Urothelium cell line (cell line): ENCODE measurements around the gene EPB41.

Experiments used
- DNase-seq: peaks from one replicate; pipeline ENCODE4 v3.0.0; 2011; ENCODE audit warnings: low spot score, mixed read lengths
- FAIRE-seq: peaks from 2 replicates; lab custom pipeline; 2011; peaks lifted over from hg19 to GRCh38; lab: Jason Lieb, UNC

The EPB41 gene

GRCh38 chr1:29162025-29162424, 247.7 kb downstream of the EPB41 start:
- FAIRE-seq (no peak), DNase-seq (no peak)

GRCh38 chr1:29162476-29163138, 248.2 kb downstream of the EPB41 start:
- FAIRE-seq = no peak

GRCh38 chr1:29164588-29164987, 250.2 kb downstream of the EPB41 start:
- DNase-seq = no peak
- no peak for FAIRE-seq

More at GRCh38 chr1:29162476-29163138, 248.2 kb downstream of the EPB41 start:
- DNase-seq = no peak

- FAIRE-seq = no peak
These were observed 252.0 kb downstream of the EPB41 start for GRCh38 chr1:29166291-29166878.

GRCh38 chr1:29167904-29168303, 253.5 kb downstream of the EPB41 start:
- FAIRE-seq (no peak), DNase-seq (no peak)

More at GRCh38 chr1:29166291-29166878, 252.0 kb downstream of the EPB41 start:
- no peak for DNase-seq
